Lower lobe of right lung (tissue), 2 donors: ENCODE results near the gene CCR9. TPM values are rescaled to one million over a fixed set of nuclear protein-coding genes. Genes with fewer than 3 reads are reported as not detected.

Source experiments
- ATAC-seq, 2 donors: fragments of 200-7000 bp; cut with Tn5 transposase; one replicate each; pipeline ENCODE4 v1.9.1; 2020 to 2022; ENCODE audit warnings: mild to moderate bottlenecking in 2 of 2, moderate library complexity in 2 of 2
- DNase-seq: peaks from one replicate; pipeline ENCODE4 v3.0.0-alpha.2; 2020
- H3K27ac ChIP-seq: fragments of 200-600 bp; one replicate; pipeline ENCODE4 v1.8.0; 2022
- H3K27me3 ChIP-seq: fragments of 200-600 bp; one replicate; pipeline ENCODE4 v1.8.0; 2022; ENCODE audit warnings: low read depth
- H3K36me3 ChIP-seq: fragments of 200-600 bp; one replicate; pipeline ENCODE4 v1.8.0; 2022; ENCODE audit warnings: mild to moderate bottlenecking
- H3K4me1 ChIP-seq: fragments of 200-600 bp; one replicate; pipeline ENCODE4 v1.8.0; 2022
- H3K4me3 ChIP-seq: fragments of 200-600 bp; one replicate; pipeline ENCODE4 v1.8.0; 2022; ENCODE audit warnings: mild to moderate bottlenecking
- H3K9me3 ChIP-seq: fragments of 200-600 bp; one replicate; pipeline ENCODE4 v1.8.0; 2022
- intact Hi-C: fragments of 100-400 bp; cut with DNase I; formaldehyde crosslinking; loops from one replicate; pipeline ENCODE4 v1.11.0; 2022
- total RNA-seq: library from RNA; stranded (reverse); fragmentation: NEBNext Ultra II Directional; extraction: Animal tissue kit (Norgen Biotek cat#: 25700); gene quantifications from one replicate; pipeline ENCODE4 v1.2.1, GENCODE V29; 2021
- TF ChIP-seq, protein P1 (sequence below): fragments of 200-600 bp; IDR thresholded peaks from one replicate; pipeline ENCODE4 v1.8.0; 2022; ENCODE audit warnings: antibody characterized with exemption, mild to moderate bottlenecking
- donor health status: DM: no; HTN: yes; CAD: no; lungs with severe emphysema.

Gene CCR9
- total RNA-seq, 1 donor from 2014 or later = not detected

GRCh38 chr3:45948311-45948781, 62.0 kb downstream of the CCR9 start:
- Histone ChIP-seq H3K27me3 (no peaks in the 10 kb centered on the region), H3K27ac (no peak overlapping the region), H3K9me3 (no peaks in the 10 kb centered on the region), H3K4me3 (no peak overlapping the region), H3K4me1 (no peaks in the 10 kb centered on the region), H3K36me3 (peaks cover 91% of the 10 kb centered on the region)
- ATAC-seq (no peak), DNase-seq (no peak)
- intact Hi-C loops = no loop called here
- TF ChIP-seq, protein P1, sequence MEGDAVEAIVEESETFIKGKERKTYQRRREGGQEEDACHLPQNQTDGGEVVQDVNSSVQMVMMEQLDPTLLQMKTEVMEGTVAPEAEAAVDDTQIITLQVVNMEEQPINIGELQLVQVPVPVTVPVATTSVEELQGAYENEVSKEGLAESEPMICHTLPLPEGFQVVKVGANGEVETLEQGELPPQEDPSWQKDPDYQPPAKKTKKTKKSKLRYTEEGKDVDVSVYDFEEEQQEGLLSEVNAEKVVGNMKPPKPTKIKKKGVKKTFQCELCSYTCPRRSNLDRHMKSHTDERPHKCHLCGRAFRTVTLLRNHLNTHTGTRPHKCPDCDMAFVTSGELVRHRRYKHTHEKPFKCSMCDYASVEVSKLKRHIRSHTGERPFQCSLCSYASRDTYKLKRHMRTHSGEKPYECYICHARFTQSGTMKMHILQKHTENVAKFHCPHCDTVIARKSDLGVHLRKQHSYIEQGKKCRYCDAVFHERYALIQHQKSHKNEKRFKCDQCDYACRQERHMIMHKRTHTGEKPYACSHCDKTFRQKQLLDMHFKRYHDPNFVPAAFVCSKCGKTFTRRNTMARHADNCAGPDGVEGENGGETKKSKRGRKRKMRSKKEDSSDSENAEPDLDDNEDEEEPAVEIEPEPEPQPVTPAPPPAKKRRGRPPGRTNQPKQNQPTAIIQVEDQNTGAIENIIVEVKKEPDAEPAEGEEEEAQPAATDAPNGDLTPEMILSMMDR = no peak

DNA sequence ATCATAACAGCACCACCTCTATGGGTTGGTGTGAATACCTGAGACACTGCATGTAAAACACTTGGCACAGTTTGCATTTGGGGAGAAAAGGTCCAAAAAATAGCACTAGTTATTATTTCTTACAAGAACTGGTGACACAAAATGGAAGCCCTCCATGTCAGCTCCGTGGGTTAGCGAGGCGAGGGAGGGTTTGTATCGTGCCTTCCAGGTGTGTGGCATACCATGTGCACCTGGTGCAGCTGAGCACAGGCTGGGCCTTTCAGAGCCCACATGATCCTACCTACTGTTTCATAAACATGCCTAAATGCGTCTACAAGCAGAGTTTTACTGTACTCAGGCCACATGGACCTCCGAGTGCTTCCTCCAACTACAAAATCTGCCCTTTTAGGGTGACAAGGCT, 62.5 kb downstream of the CCR9 start:
- no peak overlapping the region for H3K4me3 ChIP-seq
- H3K36me3 ChIP-seq = peaks cover 94% of the 10 kb centered on the region
- DNase-seq = no peak
- H3K27me3 ChIP-seq = no peaks in the 10 kb centered on the region
- H3K4me1 ChIP-seq = no peaks in the 10 kb centered on the region
- no peak overlapping the region for H3K27ac ChIP-seq
- no peaks in the 10 kb centered on the region for H3K9me3 ChIP-seq
- TF ChIP-seq, protein P1 = no peak
- intact Hi-C loops = no loop called here
- no peak for ATAC-seq

DNA sequence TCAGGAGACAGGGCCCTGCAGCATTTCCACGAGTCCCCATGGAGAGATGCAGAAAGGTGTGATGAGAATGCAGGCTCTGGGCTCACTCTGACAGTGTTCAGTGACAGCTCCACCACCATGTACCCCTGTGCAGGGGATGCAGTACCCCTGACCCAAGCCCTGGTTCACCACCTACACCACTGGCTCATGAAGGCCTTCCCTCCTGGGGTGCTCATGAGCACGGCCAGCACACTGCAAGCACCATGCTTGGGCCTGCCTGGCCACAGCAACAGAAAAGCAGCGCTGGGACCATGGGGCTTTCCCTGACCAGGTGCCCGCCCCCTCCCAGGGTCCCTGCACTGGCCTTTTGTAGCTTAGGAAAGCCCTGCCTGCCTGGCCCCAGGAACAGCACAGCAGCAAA, 63.1 kb downstream of the CCR9 start:
- no peaks in the 10 kb centered on the region for H3K27me3 ChIP-seq
- H3K36me3 ChIP-seq = peaks cover 99% of the 10 kb centered on the region
- TF ChIP-seq, protein P1 = no peak
- no peaks in the 10 kb centered on the region for H3K4me1 ChIP-seq
- ATAC-seq (no peak), DNase-seq (no peak)
- intact Hi-C loops = no loop called here
- H3K27ac ChIP-seq = no peak overlapping the region
- H3K9me3 ChIP-seq = no peaks in the 10 kb centered on the region
- H3K4me3 ChIP-seq = no peak overlapping the region

- no peaks in the 10 kb centered on the region for H3K27me3 ChIP-seq
- ATAC-seq (no peak), DNase-seq (no peak)
- intact Hi-C loops = no loop called here
- H3K4me1 ChIP-seq = no peaks in the 10 kb centered on the region
- peaks cover 100% of the 10 kb centered on the region for H3K36me3 ChIP-seq
- H3K27ac ChIP-seq = no peak overlapping the region
- TF ChIP-seq, protein P1 = no peak
- H3K9me3 ChIP-seq = no peaks in the 10 kb centered on the region
- H3K4me3 ChIP-seq = no peak overlapping the region
These were observed 63.8 kb downstream of the CCR9 start for GRCh38 chr3:45950131-45950530.

DNA sequence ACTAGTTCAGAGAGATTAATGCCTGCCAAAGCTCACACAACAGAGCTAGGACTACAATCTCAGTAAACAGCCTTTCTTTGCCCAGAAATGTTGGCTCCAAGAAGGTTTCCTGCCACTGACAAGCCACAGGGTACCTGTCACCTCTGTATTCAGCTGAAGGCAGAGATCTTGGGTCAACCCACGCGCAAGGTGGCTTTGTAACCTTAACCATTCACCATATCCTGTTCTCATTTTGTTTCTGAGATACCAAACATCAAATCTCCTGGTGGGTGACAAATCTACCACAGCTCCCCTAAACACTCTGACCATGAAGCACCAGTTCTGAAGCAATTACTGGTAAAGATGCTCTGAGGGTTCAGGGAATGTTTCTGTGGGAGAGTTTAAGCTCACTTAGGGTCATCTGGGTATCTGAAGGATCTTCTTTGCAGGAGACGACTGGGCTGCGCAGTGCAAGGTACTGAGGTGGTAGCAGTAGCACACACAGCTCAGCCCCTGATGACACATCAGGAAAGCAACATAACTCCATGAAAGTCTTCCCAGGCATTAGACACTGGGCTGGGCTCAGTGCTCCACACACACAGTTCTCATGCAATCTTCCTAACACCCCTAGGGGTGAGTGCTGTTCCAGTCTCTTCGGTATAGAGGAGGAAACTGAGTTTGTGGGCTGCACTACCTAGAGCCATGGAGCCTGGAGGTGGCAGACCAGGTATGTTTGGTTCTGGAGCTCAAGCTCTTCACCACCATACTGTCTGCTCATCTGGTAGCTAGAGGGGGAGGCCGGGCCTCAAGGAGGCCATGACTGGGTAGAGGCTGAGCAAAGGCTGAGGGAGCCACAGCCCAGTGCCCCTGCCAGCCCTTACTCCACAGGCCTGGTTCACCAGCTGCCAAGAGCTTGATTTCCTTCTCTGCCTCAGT, 64.6 kb downstream of the CCR9 start:
- Histone ChIP-seq H3K4me1 (no peaks in the 10 kb centered on the region), H3K27ac (peak overlapping the region; percentile 47), H3K27me3 (no peaks in the 10 kb centered on the region), H3K36me3 (peaks cover 100% of the 10 kb centered on the region), H3K9me3 (no peaks in the 10 kb centered on the region), H3K4me3 (no peak overlapping the region)
- DNase-seq (no peak), ATAC-seq (peak; percentile 28 to 30)
- TF ChIP-seq, protein P1 = no peak
- intact Hi-C loops = no loop called here
